SK-N-DZ (cell line): ENCODE measurements around the gene NTSR2.

Source experiments
- DNase-seq: peaks from one replicate; pipeline ENCODE4 v3.0.0-alpha.2; 2015; ENCODE audit warnings: low spot score

Gene NTSR2

GRCh38 chr2:11657646-11658045 is 12.3 kb downstream of the NTSR2 start:
- DNase-seq = no peak

GRCh38 chr2:11657195-11657594 is 12.8 kb downstream of the NTSR2 start:
- DNase-seq = no peak

- DNase-seq = no peak
These were observed 13.3 kb downstream of the NTSR2 start for GRCh38 chr2:11656671-11657101.

GRCh38 chr2:11656252-11656651 is 13.7 kb downstream of the NTSR2 start:
- DNase-seq = no peak

DNA sequence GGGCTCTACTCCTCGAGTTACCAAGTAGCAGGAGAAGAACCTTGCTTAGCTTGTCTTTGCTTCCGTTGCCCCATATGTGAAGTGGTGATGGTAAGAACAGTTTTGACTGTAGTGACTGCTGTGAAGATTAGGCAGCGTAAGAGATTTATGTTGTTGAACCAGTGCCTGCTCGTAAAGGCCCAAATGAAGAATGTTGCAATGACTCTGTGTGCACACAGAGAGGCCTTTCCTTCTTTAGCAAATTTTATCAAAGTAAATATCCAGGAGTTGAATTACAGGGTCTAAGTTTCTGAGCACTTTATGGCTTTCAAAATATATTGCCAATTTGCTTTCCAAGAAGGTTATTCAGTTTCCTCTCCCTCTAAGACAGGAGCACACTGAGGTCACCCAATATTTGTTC is 14.5 kb downstream of the NTSR2 start:
- DNase-seq = no peak

DNA sequence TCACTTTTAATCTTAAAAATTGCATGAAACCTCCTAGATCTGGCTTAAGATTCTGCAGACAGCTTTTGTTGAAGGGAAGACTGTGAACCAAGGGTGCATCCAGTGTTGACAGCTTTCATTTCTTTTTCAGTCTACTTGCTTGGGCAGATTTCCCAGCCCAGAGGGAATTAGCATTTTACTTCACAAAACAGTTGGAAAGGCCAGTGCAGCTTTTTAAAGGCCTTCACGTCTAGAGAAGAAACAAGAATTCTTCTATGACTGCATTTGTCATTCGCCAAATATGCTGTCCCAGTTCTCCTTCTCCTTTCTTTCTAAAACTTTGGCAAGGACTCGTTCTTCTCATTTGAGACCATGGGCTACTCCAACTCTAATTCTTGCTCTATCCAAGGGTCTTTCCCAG is 17.4 kb downstream of the NTSR2 start:
- DNase-seq = no peak

GRCh38 chr2:11651856-11652548 is 18.0 kb downstream of the NTSR2 start:
- no peak for DNase-seq

- no peak for DNase-seq
These were observed 20.9 kb downstream of the NTSR2 start for GRCh38 chr2:11649093-11649492.

GRCh38 chr2:11647834-11648600 is 22.0 kb downstream of the NTSR2 start:
- no peak for DNase-seq

DNA sequence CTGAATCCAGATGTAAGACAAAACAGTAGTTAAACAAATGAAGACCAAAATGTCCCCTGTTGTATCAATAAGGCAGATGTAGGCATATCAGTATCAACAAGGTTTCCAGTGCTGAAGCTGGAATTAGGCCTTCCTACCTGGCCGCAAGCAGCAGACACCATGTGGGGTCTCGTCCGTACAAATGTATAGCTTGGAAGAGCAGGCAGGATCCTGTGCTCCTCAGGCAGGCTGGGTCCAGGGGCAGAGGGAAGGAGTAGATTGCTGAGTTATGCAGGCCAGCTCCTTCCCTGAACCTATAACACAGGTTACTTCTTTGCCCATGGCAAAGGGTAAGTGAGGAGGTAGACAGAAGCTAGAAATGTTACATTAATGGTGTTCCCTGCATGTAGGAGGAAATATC is 23.5 kb downstream of the NTSR2 start:
- no peak for DNase-seq

- DNase-seq = no peak
These were observed 25.7 kb downstream of the NTSR2 start for GRCh38 chr2:11644293-11644692.

DNA sequence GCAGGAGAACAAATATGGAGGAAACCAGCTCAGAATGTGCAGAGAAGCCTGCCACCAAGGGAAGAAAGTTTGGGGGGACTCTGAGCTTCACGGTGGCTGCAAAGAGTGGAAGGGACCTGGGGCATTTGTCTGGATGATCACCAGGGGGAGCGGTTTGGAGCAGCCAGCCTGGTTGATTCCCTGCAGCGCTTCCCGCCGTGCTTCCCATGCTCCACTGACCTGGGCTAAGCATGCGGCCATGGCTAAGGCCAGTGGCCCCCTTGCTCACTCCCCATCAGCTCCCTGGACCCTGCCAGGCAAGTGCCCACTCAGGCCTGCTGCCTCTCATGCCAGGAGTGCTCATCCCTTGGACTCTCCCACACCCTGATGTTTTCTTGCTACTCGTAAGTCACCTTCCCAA is 27.0 kb downstream of the NTSR2 start:
- no peak for DNase-seq

DNA sequence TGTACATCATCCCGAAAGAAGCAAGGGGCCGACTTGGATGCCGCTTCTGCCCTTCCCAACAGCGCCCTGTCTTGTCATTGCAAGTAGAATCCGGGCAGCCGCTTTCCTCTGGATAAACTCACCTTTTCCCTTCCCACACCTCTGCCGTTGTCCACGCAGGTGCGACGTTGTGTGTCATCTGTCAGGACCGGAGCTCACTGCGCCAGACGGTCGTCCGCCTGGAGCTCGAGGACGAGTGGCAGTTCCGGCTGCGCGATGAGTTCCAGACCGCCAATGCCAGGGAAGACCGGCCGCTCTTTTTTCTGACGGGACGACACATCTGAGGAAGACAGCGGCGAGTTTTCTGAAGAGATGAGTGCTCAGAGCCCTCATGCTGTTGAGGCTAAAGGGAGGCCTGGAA is 29.9 kb downstream of the NTSR2 start:
- DNase-seq = no peak

DNA sequence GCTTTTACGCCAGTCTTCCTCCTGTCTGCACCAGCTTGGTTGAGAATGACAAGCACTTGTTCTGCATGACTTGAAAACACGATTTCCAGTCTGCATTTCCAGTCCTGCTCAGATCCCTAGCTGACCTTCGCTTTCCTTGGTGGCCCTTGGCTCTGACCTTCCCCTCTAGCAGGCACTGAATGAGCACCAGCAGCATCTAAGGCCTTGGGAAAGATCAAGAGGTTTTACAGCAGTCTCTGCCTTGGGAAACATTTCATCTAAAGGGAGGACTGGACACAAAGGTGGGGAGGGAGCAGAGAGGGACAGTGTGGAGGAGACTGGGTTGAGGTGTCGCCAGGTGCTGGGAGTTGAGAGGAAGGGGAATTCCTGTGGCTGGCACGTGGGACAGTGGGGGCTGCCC is 30.5 kb downstream of the NTSR2 start:
- DNase-seq = no peak

DNA sequence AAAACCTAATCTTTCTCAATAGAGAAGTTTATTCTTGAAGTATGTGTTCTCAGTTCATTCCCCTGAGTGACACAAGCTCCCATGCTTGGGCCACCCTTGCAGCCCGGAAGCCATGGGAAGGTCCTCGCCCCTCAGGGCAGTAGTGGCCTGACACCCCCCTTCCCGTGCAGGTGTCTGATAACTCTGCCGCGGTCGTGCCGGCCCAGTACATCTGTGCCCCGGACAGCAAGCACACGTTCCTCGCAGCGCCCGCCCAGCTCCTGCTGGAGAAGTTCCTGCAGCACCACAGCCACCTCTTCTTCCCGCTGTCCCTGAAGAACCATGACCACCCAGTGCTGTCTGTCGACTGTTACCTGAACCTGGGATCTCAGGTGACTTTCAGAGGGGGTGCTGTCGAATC is 32.4 kb downstream of the NTSR2 start:
- no peak for DNase-seq

- no peak for DNase-seq
These were observed 33.3 kb downstream of the NTSR2 start for GRCh38 chr2:11636593-11637295.

GRCh38 chr2:11635141-11635540 is 34.9 kb downstream of the NTSR2 start:
- DNase-seq = no peak

DNA sequence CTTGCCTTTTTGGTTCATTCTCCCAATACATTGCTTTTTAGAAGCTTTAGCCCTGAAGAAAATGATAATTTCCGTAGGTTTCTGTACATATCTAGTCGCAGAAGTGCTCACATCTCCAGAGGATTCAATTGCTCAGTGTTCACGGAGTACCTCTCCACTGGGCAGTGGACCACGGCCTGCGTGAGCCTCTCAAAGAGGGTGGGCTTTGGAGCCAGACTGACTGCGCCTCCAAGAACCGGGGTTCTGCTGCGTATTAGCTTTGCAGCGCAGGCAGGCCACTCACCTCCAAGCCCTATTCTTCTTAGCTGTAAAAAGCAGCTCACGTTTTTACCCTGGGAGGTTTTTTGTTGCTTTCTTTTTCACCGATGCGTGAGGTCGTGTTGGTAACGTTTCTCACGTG is 35.4 kb downstream of the NTSR2 start:
- DNase-seq = no peak

- DNase-seq = no peak
These were observed 36.0 kb downstream of the NTSR2 start for GRCh38 chr2:11633923-11634478.

DNA sequence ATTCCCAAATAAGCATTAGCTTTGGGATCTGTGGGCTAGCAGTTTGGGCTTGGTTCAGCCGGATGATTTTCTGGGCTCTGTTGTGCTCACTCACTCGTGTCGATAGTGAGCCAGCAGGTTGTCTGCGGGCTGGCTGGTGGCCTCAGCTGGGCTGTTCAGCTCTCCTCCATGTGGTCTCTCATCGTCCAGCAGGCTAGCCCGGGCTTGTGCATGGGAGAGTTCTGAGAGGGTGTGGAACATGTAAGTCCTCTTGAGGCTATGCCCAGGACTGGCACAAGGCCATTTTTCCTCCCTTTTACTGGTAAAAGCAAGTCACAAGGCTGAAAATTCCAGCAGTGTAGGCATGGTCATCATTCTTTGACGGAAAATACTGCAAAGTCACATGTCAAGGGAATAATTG is 38.5 kb downstream of the NTSR2 start:
- DNase-seq = no peak

GRCh38 chr2:11630855-11631254 is 39.1 kb downstream of the NTSR2 start:
- DNase-seq = no peak

- no peak for DNase-seq
These were observed 40.1 kb downstream of the NTSR2 start for GRCh38 chr2:11629851-11630250.
